Liver (tissue), 9 donors: ENCODE measurements around the gene FAM161B. TPM values are rescaled to one million over a fixed set of nuclear protein-coding genes. Genes with fewer than 3 reads are reported as not detected.

Source experiments
- DNase-seq: peaks from one replicate; pipeline ENCODE4 v3.0.0-alpha.2; 2017; ENCODE audit warnings: low spot score
- H3K27ac ChIP-seq, 2 donors: one replicate each; pipeline ENCODE4 v1.7.0; 2013; ENCODE audit warnings: inconsistent platforms in 2 of 2, low read length in 2 of 2, control low read depth in 1 of 2, low read depth in 1 of 2, mild to moderate bottlenecking in 1 of 2
- H3K27me3 ChIP-seq, 4 donors: one replicate each; pipeline versions ENCODE4 v1.6.1 to v1.7.0; 2013; ENCODE audit warnings: low read length in 3 of 4, inconsistent platforms in 1 of 4, mild to moderate bottlenecking in 1 of 4, moderate library complexity in 1 of 4; ENCODE audit not compliant: control insufficient read depth in 4 of 4, insufficient read depth in 4 of 4
- H3K36me3 ChIP-seq, 4 donors: one replicate each; pipeline versions ENCODE4 v1.6.1 to v1.7.0; 2013; ENCODE audit warnings: low read length in 3 of 4, mild to moderate bottlenecking in 3 of 4, low read depth in 1 of 4, moderate library complexity in 1 of 4; ENCODE audit not compliant: control insufficient read depth in 4 of 4, insufficient read depth in 3 of 4
- H3K4me1 ChIP-seq, 4 donors: one replicate each; pipeline versions ENCODE4 v1.6.1 to v1.7.0; 2013; ENCODE audit warnings: low read length in 3 of 4, mild to moderate bottlenecking in 3 of 4, moderate library complexity in 1 of 4; ENCODE audit not compliant: control insufficient read depth in 4 of 4, insufficient read depth in 4 of 4
- H3K4me3 ChIP-seq, 3 donors: one replicate each; pipeline versions ENCODE4 v1.6.1 to v1.7.0; 2013; ENCODE audit warnings: low read length in 3 of 3, control low read depth in 1 of 3, low read depth in 1 of 3, mild to moderate bottlenecking in 1 of 3
- H3K9ac ChIP-seq, 2 donors: one replicate each; pipeline ENCODE4 v1.7.0; 2013; ENCODE audit warnings: low read length in 2 of 2, mild to moderate bottlenecking in 2 of 2, moderate library complexity in 2 of 2, control low read depth in 1 of 2, low read depth in 1 of 2
- H3K9me3 ChIP-seq, 4 donors: one replicate each; pipeline versions ENCODE4 v1.6.1 to v1.7.0; 2013; ENCODE audit warnings: low read length in 3 of 4; ENCODE audit not compliant: control insufficient read depth in 4 of 4
- ATF3 ChIP-seq: IDR thresholded peaks from 2 replicates; pipeline ENCODE4 v1.6.1; 2016; ENCODE audit warnings: antibody characterized with exemption
- CTCF ChIP-seq: fragments of 150-350 bp; IDR thresholded peaks from 2 replicates; pipeline ENCODE4 v1.5.1; 2017; ENCODE audit warnings: improper control_type of control experiment, low read depth, low read length; ENCODE audit not compliant: missing input control
- EGR1 ChIP-seq, 2 donors: IDR thresholded peaks; 2 replicates each; pipeline ENCODE4 v1.6.1; 2016 to 2018; ENCODE audit warnings: antibody characterized with exemption in 2 of 2, low read depth in 2 of 2
- FOXA1 ChIP-seq: IDR thresholded peaks from 2 replicates; pipeline ENCODE4 v1.6.1; 2016; ENCODE audit warnings: antibody characterized with exemption
- FOXA2 ChIP-seq: IDR thresholded peaks from 2 replicates; pipeline ENCODE4 v1.6.1; 2016; ENCODE audit warnings: antibody characterized with exemption
- GABPA ChIP-seq, 2 donors: IDR thresholded peaks in 1 of 2; conservative IDR thresholded peaks in 1 of 2; 2 replicates each; pipeline ENCODE4 v1.6.1; 2016; ENCODE audit warnings: antibody characterized with exemption in 2 of 2, mild to moderate bottlenecking in 1 of 2, moderate library complexity in 1 of 2
- HNF4A ChIP-seq, 2 donors: conservative IDR thresholded peaks; 2 replicates each; pipeline ENCODE4 v1.6.1; 2016; ENCODE audit warnings: antibody characterized with exemption in 2 of 2, mild to moderate bottlenecking in 2 of 2
- HNF4G ChIP-seq: IDR thresholded peaks from 2 replicates; pipeline ENCODE4 v1.6.1; 2016; ENCODE audit warnings: antibody characterized with exemption
- JUND ChIP-seq, 2 donors: IDR thresholded peaks; 2 replicates each; pipeline ENCODE4 v1.6.1; 2016; ENCODE audit warnings: antibody characterized with exemption in 2 of 2
- MAX ChIP-seq: IDR thresholded peaks from 2 replicates; pipeline ENCODE4 v1.6.1; 2016; ENCODE audit warnings: antibody characterized with exemption
- NR2F2 ChIP-seq: IDR thresholded peaks from 2 replicates; pipeline ENCODE4 v1.6.1; 2016; ENCODE audit warnings: antibody characterized with exemption
- RAD21 ChIP-seq, 2 donors: IDR thresholded peaks; 2 replicates each; pipeline ENCODE4 v1.6.1; 2016; ENCODE audit warnings: antibody characterized with exemption in 2 of 2, mild to moderate bottlenecking in 2 of 2
- RXRA ChIP-seq, 2 donors: IDR thresholded peaks; 2 replicates each; pipeline ENCODE4 v1.6.1; 2017 to 2018; ENCODE audit warnings: antibody characterized with exemption in 2 of 2, mild to moderate bottlenecking in 1 of 2
- SP1 ChIP-seq: IDR thresholded peaks from 2 replicates; pipeline ENCODE4 v1.6.1; 2018; ENCODE audit warnings: antibody characterized with exemption, mild to moderate bottlenecking
- TAF1 ChIP-seq: conservative IDR thresholded peaks from 2 replicates; pipeline ENCODE4 v1.6.1; 2016; ENCODE audit warnings: antibody characterized with exemption, mild to moderate bottlenecking
- YY1 ChIP-seq: IDR thresholded peaks from 2 replicates; pipeline ENCODE4 v1.6.1; 2016; ENCODE audit warnings: antibody characterized with exemption, mild to moderate bottlenecking
- WGBS: extraction: QIAGEN DNeasy Blood & Tissue Kit; methylation state at CpG from one replicate; pipeline ENCODE4 v1.1.7; 2013; 5-methylcytosine and 5-hydroxymethylcytosine counted together
- polyA plus RNA-seq, 2 donors: library from polyadenylated mRNA; stranded (reverse) in 1 of 2; unstranded in 1 of 2; fragments of 200-250 nt in 1 of 2; fragments of >200 nt in 1 of 2; fragmentation: Nextera tagmentation in 1 of 2; extraction: Ambion mirVana in 1 of 2; gene quantifications; one replicate each; pipeline versions ENCODE4 v1.2.1 to v1.2.3, GENCODE V29; 2013 to 2015
- total RNA-seq, 2 donors: library from RNA; depleted of rRNA; stranded (reverse); fragments of >200 nt; gene quantifications; one replicate each; pipeline ENCODE4 v1.2.3, GENCODE V29; 2014
- TF ChIP-seq, protein P1 (sequence below): IDR thresholded peaks from 2 replicates; pipeline ENCODE4 v1.6.1; 2016; ENCODE audit warnings: antibody characterized with exemption, mild to moderate bottlenecking
- TF ChIP-seq, protein P2 (sequence below): IDR thresholded peaks from 2 replicates; pipeline ENCODE4 v1.6.1; 2016; ENCODE audit warnings: antibody characterized with exemption
- donor health status: healthy.
- donor health status: healthy.
- donor health status: healthy.
- donor health status: healthy.
- donor health status: healthy.

FAM161B gene
- total and polyA plus RNA-seq, 4 donors, result 0.79 to 1.5 (median 1.2) TPM

DNA sequence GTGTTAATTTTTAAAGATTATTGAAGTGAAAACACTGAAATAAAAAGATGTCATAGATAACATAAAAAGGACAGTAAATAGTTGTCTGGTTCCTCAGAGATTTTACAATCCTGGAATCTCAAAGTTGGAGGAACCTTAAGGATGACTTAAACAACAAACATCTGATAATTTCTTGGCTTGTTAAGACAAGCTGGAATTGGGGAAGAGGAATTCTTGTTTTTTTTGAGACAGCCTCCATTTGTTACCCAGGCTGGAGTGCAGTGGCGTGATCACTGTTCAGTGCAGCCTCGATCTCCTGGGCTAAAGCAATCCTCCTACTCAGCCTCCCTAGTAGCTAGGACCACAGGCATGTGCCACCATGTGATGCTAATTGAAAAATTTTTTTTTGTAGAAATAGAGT is 60.9 kb downstream of the FAM161B start:
- TF ChIP-seq JUND (IDR thresholded peaks at IDR 0.05), result no peak
- no peak for TF ChIP-seq EGR1 (IDR thresholded peaks at IDR 0.05; ENCODE audit: low read depth in 2 of 2)
- TF ChIP-seq FOXA1, result no peak
- no peak for TF ChIP-seq RAD21 (IDR thresholded peaks at IDR 0.05)
- TF ChIP-seq NR2F2, result no peak
- no peak for TF ChIP-seq GABPA (IDR thresholded peaks at IDR 0.05 in 1 of 2, conservative IDR thresholded peaks at IDR 0.05 in 1 of 2)
- TF ChIP-seq RXRA (IDR thresholded peaks at IDR 0.05), result no peak
- no peak for TF ChIP-seq ATF3
- TF ChIP-seq HNF4A (conservative IDR thresholded peaks at IDR 0.05), result no peak
- no peak for TF ChIP-seq FOXA2
- no peak for TF ChIP-seq CTCF
- TF ChIP-seq, protein P1, sequence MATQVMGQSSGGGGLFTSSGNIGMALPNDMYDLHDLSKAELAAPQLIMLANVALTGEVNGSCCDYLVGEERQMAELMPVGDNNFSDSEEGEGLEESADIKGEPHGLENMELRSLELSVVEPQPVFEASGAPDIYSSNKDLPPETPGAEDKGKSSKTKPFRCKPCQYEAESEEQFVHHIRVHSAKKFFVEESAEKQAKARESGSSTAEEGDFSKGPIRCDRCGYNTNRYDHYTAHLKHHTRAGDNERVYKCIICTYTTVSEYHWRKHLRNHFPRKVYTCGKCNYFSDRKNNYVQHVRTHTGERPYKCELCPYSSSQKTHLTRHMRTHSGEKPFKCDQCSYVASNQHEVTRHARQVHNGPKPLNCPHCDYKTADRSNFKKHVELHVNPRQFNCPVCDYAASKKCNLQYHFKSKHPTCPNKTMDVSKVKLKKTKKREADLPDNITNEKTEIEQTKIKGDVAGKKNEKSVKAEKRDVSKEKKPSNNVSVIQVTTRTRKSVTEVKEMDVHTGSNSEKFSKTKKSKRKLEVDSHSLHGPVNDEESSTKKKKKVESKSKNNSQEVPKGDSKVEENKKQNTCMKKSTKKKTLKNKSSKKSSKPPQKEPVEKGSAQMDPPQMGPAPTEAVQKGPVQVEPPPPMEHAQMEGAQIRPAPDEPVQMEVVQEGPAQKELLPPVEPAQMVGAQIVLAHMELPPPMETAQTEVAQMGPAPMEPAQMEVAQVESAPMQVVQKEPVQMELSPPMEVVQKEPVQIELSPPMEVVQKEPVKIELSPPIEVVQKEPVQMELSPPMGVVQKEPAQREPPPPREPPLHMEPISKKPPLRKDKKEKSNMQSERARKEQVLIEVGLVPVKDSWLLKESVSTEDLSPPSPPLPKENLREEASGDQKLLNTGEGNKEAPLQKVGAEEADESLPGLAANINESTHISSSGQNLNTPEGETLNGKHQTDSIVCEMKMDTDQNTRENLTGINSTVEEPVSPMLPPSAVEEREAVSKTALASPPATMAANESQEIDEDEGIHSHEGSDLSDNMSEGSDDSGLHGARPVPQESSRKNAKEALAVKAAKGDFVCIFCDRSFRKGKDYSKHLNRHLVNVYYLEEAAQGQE, result no peak
- TF ChIP-seq HNF4G, result no peak
- no peak for TF ChIP-seq TAF1
- no peak for TF ChIP-seq MAX
- TF ChIP-seq, protein P2, sequence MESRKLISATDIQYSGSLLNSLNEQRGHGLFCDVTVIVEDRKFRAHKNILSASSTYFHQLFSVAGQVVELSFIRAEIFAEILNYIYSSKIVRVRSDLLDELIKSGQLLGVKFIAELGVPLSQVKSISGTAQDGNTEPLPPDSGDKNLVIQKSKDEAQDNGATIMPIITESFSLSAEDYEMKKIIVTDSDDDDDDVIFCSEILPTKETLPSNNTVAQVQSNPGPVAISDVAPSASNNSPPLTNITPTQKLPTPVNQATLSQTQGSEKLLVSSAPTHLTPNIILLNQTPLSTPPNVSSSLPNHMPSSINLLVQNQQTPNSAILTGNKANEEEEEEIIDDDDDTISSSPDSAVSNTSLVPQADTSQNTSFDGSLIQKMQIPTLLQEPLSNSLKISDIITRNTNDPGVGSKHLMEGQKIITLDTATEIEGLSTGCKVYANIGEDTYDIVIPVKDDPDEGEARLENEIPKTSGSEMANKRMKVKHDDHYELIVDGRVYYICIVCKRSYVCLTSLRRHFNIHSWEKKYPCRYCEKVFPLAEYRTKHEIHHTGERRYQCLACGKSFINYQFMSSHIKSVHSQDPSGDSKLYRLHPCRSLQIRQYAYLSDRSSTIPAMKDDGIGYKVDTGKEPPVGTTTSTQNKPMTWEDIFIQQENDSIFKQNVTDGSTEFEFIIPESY, result no peak
- no peak for TF ChIP-seq YY1
- no peak for DNase-seq
- no peaks in the 10 kb centered on the region for H3K27me3 ChIP-seq
- no peak overlapping the region for H3K4me3 ChIP-seq
- H3K4me1 ChIP-seq, result peaks cover 4 to 22% (median 13%) of the 10 kb centered on the region in 4 donors
- WGBS, result 94% methylated on average over 2 of the region's 2 CpGs
- no peak overlapping the region for H3K27ac ChIP-seq
- H3K9me3 ChIP-seq, result no peaks in the 10 kb centered on the region
- H3K36me3 ChIP-seq, result peaks cover 2 to 9% (median 5%) of the 10 kb centered on the region in 4 donors
- no peak overlapping the region for H3K9ac ChIP-seq

GRCh38 chr14:73888460-73888725 is 61.5 kb downstream of the FAM161B start:
- no peak for DNase-seq
- H3K27me3 ChIP-seq, result no peaks in the 10 kb centered on the region
- H3K27ac ChIP-seq, result peak overlapping the region in 1 of 2 donors; percentile 21
- 42% methylated on average over 3 of the region's 3 CpGs for WGBS
- no peaks in the 10 kb centered on the region for H3K9me3 ChIP-seq
- H3K9ac ChIP-seq, result peak overlapping the region in 1 of 2 donors; percentile 88
- peaks cover 4 to 22% (median 13%) of the 10 kb centered on the region in 4 donors for H3K4me1 ChIP-seq
- peak overlapping the region in 1 of 3 donors; percentile 85 for H3K4me3 ChIP-seq
- H3K36me3 ChIP-seq, result peaks cover 2 to 4% (median 4%) of the 10 kb centered on the region in 4 donors
- no peak for TF ChIP-seq SP1
- no peak for TF ChIP-seq RAD21 (IDR thresholded peaks at IDR 0.05)
- TF ChIP-seq, protein P1, result no peak
- no peak for TF ChIP-seq ATF3
- TF ChIP-seq YY1, result no peak
- TF ChIP-seq EGR1 (IDR thresholded peaks at IDR 0.05; ENCODE audit: low read depth in 2 of 2), result no peak
- TF ChIP-seq JUND (IDR thresholded peaks at IDR 0.05), result no peak
- TF ChIP-seq HNF4G, result no peak
- TF ChIP-seq, protein P2, result no peak
- TF ChIP-seq FOXA2, result no peak
